T-helper 9 cell (primary cell): ENCODE results near the gene ELL3.
"Not testable (repeated sequence)": the region's sequence is repeated elsewhere in the genome, so short reads cannot be mapped to it uniquely, and the experiment has no call there.

Source experiments
- DNase-seq: peaks from one replicate; pipeline ENCODE4 v3.0.0-alpha.2; 2020

Gene ELL3

DNA sequence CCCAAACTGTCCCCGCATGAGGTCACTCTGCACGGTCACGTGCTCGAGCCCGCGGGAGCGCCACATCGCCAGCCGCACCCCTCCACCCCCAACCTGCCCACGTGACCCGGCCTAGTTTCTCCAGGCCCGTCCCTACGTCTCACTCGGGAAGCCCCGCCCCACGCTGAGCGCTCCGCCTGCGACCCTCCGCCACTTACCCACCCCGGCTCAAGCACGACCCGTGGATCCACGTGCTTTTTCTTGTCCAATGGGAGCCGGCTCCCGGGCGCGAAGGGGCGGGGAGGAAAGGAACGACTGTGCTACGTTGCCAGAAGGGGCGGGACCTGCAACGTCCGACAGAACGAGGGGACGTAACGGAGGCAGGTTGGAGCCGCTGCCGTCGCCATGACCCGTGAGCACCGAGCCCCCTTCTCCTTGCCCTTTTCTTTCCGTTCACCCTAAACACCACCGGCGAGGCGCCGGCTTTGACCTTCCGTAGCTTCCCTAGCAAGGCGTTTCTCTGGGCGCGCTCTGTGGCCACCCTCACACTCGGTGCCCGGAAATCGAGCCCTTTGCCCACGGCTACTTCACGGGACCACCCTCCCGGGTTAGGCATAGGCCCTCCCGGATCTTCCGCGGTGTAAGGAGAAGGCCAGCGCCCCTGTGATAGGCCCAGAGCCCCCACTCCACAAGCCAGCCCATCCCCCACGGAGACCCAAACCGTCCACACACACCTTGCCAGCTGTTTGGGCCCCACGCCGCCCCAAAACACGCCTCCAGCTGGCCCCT is 15.4 kb upstream of the ELL3 start, which contains the start of gene SERF2:
SERF2 (plus strand) TSS at position 328 of the 768 bp plus-strand sequence; CDS start at position 385, 57 bp downstream.
- peak; percentile 99 for DNase-seq

DNA sequence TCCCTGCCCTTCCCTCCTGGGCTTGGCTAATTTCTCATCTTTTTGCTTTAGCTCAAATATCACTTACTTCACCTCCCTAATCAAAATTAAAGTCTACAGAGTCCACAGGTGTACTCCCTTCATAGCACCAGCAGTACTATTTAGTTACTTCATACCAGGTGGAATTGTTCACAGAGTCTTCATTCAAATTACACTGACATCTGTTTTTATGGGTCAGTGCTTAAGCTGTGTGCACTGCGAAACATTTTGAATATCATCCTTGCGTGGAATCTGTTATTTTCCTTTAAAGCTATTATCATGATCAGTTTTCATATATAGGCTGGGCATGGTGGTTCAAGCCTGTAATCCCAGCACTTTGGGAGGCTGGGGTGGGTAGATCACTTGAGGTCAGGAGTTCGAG is 12.6 kb upstream of the ELL3 start:
- DNase-seq, result no peak

DNA sequence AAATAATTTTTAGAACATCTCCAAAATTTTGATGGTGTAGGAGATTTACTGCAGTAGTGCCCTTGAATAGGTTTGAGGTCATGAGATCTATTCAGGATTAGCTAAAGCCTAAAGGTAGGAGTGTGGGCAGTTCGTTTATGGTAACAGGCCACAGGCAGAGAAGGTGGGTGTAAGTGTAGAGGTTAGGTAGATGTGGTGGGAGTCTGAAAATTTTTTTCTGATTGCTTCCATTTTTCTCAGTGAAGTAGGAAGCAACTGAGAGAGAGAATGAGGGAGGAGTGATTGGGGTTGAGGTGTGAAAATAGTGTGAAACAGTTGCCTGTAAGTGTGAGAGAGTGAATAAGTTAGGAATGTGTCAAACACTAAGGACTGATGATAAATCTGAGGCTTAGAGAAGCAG is 2.2 kb upstream of the ELL3 start:
- DNase-seq, result no peak

DNA sequence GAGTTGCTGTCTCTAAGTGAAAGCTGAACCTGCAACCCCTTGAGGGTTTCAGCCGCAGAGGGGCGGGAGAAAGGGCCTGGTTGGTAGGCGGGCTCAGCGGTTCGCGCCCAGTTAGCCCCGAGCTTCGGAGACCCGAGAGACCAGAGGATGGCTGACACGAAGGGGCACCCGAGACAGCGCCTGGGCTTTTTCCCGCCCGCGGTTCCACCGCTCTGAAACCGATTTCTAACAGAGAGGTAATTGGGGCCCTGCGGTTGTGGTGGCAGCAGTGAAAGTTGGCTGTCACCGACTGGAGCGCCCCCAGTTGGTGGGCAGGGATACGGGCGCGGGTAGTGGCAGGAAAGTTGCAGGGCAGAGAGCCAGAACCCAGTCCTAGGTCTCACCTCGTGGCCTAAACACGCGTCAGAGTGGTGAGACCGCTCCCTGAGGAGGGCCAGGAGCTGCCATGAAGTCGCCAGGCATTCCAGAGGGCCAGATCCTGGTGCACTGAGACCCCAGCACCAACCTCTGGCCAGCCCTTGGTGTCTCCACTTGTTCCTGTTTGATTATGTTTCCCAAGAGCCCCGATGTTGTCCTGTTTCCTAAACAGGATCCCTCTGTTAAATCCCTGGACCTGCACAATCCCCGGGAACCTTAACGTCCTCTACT is 625 bp upstream of the ELL3 start:
- peak; percentile 84 for DNase-seq

DNA sequence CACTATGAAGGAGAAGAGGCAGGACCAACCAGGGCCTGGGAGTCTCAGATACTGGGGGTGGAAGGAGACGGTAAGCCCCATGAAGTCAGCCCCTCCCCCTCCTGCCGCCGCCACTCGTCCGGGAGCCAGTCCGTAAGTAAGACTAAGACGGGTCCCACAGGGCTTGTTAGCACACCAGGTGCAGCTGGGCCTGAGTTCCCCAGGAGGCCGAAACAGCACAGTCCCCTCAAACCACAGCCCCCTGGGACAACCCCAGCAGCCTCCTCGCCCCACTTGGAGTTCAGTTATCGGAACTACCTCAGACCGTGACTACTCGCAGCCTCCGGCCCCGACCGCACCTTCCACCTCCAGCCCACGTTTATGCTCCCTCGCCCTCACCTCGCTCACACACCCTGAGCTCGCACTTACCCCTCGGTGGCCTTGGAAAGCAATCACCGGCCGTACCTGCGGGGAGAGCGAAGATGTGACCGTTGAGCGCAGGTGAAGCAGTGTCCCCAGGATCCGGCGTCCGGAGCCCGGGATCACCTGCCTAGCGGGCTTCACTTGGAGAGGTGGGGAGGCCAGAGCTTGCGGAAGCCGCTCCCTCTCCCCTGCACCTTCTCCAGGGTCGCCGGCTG is 557 bp downstream of the ELL3 start:
- peak; percentile 10 for DNase-seq

DNA sequence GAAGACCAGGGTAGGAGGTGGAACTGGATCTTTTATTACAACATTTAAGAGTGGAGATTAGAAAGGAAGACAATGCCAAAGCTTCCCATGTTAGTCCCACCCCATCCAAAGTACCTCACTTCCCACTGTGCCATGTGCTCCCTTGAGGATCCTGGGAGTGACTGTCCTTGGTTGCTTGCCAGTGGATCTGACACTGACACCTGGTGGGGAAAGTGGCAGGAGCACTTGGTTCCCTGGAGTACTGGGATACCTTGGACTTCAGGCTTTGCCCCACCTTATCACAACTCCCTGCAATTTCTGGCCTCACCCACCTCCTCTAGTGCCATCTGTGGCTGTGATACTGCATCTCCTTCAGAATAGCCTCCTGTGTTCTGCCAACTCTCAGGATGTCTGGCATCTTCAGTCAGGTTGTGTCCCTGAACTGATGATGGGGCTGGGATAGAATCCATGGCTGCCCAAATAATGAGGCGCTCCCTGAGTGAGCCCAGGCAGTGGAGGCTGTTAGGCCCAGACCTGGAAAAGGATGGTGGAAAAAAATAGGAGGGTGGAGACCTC is 1.3 kb downstream of the ELL3 start:
- DNase-seq, result no peak

DNA sequence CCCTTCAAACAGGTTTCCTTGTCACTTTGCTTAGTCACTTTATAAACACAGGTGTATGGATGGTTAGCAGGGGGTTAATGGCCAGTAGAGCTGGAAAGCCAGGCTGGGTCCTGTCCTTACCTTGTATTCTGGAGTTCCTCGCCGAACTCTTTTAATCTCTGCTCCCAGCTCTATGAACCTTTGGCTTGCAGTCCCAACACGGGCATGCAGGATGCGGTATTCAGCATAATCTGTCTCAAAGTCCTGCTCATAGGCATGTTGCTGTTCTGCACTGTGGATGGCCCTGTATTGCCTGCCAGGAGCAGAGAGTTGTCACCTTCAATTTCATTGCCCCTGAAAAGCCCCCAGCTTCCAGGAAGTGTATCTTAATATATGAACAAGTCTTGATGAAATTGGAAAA is 2.7 kb downstream of the ELL3 start:
- no peak for DNase-seq

DNA sequence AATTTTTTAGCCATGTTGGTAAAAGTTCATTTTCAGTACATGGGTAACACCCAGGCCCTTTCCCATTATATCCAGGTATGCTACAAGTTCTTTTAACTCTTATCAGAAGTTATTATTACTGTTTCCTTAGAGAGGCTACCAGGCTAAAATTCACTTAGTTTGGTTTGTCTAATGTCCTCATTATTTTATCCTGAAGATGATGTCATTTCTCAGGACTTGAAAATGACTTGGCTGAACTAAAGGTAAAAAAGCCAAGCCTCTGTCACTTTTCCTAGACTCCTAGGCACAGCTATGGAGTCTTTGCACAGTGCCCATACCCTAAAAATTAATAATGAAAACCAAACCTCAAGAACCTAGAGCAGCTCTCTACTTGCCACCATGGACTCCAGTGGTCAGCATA is 4.1 kb downstream of the ELL3 start:
- no peak for DNase-seq

DNA sequence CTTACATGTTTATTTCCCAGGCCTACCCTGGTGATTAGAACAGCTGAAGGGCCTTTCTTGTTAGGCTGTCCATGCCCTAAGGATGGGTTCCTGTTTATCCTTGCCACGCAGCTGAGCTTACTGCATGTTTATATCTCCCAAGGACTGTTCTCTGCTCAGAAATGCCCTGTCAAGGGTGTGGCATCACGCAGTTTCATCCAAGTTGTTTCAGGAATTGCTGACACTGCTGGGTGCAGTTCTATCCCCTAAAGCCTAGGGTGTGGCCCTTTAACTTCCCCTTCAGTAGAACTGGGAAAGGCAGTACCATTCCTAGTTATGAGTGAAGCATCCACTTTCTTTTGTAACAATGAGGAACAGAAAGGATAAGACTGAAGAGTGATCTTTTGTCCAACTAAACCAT is 5.0 kb downstream of the ELL3 start:
- DNase-seq, result no peak

DNA sequence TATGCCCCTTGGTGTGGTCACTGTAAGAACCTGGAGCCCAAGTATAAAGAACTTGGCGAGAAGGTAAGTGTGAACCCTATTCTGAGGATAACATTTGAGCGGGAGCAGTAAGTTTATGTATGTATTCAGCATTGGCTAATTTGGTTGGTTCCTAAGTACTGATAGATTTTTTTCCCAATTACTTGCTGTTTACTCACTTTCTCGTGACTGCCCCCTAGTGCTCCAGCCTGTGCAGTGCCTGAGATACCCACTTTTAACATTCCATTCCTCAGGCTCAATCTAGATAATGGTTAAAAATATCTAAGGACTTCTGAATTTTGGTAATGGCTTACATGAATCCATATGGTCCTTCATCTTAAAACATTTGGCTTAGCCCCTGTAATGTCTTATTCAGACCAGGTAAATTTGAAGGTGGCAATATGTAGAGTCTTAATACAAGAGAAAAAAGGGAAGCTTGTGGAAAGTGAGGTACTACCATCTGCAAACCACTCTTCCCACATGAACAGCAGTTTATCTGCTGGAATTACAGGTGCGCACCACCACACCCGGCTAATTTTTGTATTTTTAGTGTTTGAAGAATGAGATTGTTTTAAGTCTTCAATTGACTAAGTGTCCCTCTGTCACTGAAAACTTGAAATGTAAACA is 7.1 kb downstream of the ELL3 start:
- peak; percentile 59 for DNase-seq

DNA sequence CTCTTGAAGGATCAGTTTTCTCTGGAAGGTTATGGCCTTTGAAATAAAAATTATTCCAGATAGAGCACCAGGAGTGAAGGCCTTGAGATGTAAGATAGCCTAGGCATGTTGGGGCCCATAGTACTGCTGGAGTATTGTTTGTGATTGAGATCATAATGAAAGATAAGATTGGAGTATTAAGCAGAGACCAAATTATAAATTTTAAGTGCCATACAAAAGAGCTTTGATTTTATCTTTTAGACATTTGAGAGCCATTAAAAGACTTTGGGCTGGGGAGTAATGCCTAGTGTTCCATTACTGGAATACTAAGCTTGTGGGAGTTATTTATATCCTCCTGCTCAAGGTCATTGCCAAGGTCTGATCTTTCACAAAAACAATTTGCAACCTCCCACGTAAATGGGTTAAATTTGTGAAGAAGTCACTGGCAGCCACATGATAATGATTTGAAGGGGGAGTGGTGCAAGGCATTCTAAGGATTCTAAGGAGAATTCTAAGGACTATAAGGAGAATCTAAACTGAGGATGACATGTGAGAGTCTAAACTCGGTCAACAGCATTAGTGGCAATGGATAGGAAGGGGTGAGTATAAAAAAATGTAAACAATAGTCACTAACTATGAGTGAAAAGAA is 12.8 kb downstream of the ELL3 start:
- no peak for DNase-seq

DNA sequence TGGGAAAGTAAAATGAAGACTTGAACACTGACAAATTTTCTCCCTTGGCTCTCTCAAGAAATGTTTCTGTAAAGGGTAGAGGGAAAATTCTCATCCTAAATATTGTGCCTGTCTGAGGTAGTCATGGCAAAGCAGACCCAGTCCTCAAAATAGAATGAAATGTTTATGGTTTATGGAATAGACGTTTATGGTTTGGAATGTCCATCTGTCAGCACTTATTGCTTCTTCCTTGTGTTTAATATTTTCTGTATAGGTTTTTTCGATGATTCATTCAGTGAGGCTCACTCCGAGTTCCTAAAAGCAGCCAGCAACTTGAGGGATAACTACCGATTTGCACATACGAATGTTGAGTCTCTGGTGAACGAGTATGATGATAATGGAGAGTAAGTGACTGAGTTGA is 13.9 kb downstream of the ELL3 start:
- DNase-seq, result no peak

DNA sequence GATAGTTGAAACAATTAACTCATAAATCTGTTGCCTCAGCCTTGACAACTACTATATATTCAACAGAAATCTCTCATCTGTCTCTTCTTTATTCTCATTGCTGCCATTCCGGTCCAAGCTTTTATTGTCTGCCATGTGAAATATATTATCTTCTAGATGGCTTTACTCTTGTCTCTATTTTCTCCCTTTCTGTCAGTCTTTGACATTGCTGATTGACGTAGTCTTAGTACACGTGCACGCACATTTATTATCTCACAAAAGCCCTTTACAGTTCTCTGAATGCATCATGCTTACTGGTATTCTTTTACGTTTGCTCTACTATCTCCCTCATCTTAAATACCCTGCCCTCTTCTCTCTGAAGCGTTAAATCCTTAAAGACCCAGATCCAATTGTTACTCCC is 24.9 kb downstream of the ELL3 start:
- DNase-seq, result no peak

DNA sequence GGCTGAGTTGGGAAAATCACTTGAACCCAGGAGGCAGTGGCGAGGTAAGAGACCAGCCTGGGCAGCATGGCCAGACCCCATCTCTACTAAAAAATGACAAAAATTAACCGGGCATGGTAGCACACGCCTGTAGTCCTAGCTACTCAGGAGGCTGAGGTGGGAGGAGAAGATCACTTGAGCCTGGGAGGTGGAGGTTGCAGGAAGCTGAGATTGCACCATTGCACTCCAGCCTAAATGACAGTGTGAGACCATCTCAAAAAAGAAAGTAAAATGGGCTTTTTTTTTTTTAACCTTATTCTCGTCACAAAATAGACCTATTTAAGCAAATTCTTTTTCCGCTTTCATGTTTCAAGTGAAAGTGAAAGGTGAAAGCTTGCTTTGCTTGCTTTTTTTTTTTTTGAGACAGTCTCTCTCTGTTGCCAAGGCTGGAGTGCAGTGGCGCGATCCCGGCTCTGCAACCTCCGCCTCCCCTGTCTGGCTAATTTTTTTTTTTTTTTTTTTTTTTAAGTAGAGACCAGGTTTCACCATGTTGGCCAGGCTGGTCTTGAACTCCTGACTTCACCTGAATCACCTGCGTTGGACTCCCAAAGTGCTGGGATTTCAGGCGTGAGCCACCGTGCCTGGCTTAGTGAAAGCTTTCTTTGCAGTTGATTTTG is 26.9 kb downstream of the ELL3 start:
- DNase-seq, result peak; percentile 32

DNA sequence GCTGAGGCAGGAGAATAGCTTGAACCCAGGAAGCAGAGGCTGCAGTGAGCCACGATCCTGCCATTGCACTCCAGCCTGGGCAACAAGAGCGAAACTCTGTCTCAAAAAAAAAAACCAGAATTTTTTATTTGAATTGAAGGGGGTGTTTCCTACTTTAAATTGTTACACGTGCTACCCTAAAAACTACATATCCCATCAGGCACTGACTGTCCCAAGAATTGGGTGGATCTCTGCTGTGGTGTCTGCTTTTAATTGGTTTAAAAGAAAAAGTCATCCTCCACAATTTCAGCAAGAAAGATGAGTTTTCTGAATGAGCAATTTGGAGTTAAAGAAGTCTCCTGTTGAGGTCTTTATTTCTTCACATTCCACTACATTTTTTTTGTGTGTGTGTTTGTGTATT is 28.4 kb downstream of the ELL3 start:
- DNase-seq, result no peak

DNA sequence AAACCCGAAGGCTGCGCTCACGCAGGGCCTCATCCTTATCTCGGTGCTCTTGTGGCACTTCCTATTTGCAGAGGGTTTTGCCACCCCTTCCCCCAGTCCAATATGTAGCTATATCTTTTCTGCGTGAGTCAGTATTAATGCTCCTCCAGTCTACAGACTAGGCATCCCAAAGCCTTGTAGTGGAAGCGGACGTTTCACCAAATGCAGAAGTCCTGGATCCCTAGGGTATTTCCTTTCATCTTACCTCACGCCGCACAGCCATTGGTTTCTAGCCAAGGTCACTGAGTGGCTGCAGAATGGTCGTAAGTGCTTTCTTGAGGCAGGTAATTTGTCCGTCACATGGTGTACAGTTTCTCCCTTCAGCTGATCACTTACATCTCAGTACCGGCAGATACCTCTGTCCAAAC is 29.9 kb downstream of the ELL3 start:
- DNase-seq, result not testable (repeated sequence)

DNA sequence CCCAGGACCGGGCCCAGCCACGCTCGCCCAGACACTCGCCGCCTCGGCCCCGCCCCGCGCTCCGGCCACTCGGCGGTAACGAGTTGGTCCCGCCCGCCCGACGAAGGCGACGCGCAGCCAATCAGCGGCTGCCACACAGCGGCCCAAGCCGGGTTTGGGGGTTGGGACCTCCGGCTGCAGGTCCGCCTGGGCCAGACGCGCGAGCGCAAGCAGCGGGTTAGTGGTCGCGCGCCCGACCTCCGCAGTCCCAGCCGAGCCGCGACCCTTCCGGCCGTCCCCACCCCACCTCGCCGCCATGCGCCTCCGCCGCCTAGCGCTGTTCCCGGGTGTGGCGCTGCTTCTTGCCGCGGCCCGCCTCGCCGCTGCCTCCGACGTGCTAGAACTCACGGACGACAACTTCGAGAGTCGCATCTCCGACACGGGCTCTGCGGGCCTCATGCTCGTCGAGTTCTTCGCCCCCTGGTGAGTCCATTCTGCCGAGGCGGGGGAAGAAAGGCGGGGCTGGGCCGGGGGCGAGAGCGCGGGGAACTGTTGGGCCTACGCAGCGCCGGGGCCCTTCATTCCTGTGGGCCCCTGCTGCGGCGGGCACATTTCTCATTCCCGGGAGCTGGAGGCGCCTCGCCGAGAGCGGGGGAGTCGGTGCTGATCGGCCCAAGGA is 30.4 kb downstream of the ELL3 start, which contains the start of gene PDIA3:
PDIA3 (plus strand) TSS at position 194 of the 658 bp plus-strand sequence; CDS start at position 296, 102 bp downstream.
- peak; percentile 76 for DNase-seq

DNA sequence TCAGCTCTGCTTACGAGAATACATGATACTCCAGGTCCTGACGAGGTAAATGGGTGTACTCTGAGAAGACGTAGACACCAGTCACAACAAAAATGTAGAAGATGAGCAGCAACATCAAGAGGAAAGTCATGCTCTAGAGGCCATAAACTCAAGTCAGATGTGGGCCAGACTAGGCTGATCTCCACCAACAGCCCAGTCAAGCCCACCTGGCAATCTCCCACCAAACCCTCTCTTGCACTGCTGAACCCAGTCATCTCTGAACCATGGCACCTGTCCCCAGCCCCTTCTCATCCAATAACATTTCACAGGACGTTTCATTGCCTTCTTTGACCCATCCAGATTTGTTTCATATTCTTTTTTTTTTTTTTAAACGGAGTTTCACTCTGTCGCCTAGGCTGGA is 41.4 kb downstream of the ELL3 start:
- DNase-seq, result no peak

DNA sequence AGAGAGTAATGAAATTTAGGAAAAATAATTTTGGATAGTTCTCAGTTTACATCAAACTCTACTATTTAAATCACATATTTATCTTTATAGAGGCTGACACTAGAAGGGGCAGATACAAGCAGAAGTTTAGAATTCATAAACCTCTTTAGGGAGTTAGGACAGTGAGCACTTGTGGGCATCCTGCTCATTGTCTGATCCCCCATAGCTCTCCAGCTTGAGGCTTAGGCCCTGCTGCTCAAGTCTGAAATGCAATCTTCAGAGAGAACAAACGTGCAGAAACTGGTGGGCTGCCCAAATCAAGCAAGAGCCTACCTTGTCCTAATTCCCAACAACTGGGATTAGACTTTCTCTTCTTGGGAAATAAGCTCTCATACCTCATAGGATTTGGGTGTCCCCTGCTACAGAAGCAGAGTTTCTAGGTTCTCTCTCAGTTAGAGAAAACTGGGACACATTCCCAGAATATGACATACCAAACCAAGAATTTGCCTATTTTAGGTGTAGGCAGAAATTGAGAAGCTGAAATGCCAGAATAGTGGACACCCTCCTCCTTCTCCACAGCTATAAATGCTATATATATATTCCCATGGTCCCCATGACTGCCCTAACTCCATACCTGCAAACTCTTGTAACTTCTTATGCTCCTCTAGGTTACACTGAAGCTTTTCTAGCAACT is 48.6 kb downstream of the ELL3 start:
- DNase-seq, result not testable (repeated sequence)

DNA sequence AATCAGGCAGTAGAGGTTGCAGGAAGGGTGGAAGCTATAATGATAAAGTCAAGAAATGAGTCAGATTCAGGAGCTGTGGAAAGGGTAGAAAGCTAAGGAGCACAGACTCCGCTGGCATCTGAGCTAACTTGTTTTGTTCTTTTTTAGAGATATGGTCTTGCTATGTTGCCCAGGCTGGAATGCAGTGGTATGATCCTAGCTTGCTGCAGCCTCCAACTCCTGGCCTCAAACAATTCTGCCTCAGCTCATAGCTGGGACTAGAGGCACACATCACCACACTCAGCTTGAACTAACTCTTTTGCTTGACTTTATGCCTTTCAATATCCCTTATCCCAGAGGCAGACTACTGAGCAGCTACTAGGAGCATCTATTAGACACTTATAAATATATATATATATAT is 50.5 kb downstream of the ELL3 start:
- not testable (repeated sequence) for DNase-seq

DNA sequence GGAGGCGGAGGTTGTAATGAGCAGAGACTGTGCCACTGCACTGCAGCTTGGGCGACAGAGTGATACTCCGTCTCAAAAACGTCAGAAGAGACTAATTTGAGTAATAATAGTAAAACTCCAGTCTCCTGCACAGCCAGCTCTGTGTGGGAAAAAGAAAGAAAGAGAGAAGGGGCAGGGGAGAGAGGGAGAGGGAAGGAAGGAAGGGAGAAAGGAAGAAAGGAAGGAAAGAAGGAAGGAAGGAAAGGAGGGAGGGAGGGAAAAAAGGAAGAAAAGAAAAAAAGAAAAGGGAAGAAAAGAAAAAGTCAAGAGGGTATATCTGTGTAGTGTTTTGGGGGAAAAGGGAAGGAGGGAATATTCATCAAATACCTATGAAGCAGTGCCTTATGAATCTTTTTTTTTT is 53.6 kb downstream of the ELL3 start:
- DNase-seq, result no peak
